ENCODE results near the gene PMFBP1.

- TF ChIP-seq CTCF (IDR thresholded peaks at IDR 0.05; ENCODE audit: insufficient read depth, low read depth, low read length) (no peak), EZH2 (IDR thresholded peaks at IDR 0.05; ENCODE audit: insufficient read depth, low read length) (no peak)
Observed at GRCh38 chr16:72216767-72217166, 44.8 kb upstream of the PMFBP1 start.
